GM12878 (cell line): ENCODE data around the gene GRIN2C. TPM values are rescaled to one million over a fixed set of nuclear protein-coding genes. Genes with fewer than 3 reads are reported as not detected.

Source experiments
- ATAC-seq: fragments of 200-7000 bp; cut with Tn5 transposase; 3 replicates; pipeline ENCODE4 v1.9.1; 2020; ENCODE audit warnings: mild to moderate bottlenecking, moderate library complexity
- BruUV-seq: library from RNA; stranded (reverse); fragments of 400-500 nt; replicated peaks from 2 replicates; lab custom pipeline; 2021; lab: Mats Ljungman, UMichigan
- CTCF ChIA-PET: fragments of 300-600 bp; sonication (Branson Sonifier 250); formaldehyde crosslinking; extraction: SDS; loops from one replicate; lab custom pipeline; 2021; ENCODE audit warnings: inconsistent platforms; lab: Yijun Ruan, JAX
- POLR2A ChIA-PET: fragments of 350-600 bp; formaldehyde crosslinking; extraction: SDS; loops from one replicate; lab custom pipeline; 2021; ENCODE audit warnings: inconsistent platforms; lab: Charles Lee
- RAD21 ChIA-PET: fragments of 300-600 bp; sonication (Branson Sonifier 250); formaldehyde crosslinking; loops from one replicate; lab custom pipeline; 2023; ENCODE audit warnings: antibody characterized with exemption; ENCODE audit not compliant: unreplicated experiment; lab: Charles Lee
- SMC1A ChIA-PET: fragments of 300-600 bp; sonication (Branson Sonifier 250); formaldehyde crosslinking; loops from one replicate; lab custom pipeline; 2023; ENCODE audit not compliant: unreplicated experiment, uncharacterized antibody; lab: Charles Lee
- DNase-seq: peaks from one replicate; pipeline ENCODE4 v3.0.0-alpha.2; 2011; ENCODE audit warnings: low read depth, low spot score
- FAIRE-seq: peaks from 3 replicates; lab custom pipeline; 2011; peaks lifted over from hg19 to GRCh38; lab: Jason Lieb, UNC
- H2AFZ ChIP-seq: 2 replicates; pipeline ENCODE4 v1.6.0; 2011; ENCODE audit warnings: low read depth, low read length, control low read depth; ENCODE audit not compliant: control insufficient read depth
- H3K27ac ChIP-seq: 2 replicates; pipeline ENCODE4 v1.5.1; 2011; ENCODE audit warnings: control low read depth; ENCODE audit not compliant: control insufficient read depth, insufficient read depth
- H3K27me3 ChIP-seq, 2 experiments: replicated peaks in 1 of 2; 2 replicates each; pipeline versions ENCODE4 v1.6.0 to v1.6.1; 2011; ENCODE audit warnings: low read length in 1 of 2; ENCODE audit not compliant: control insufficient read depth in 2 of 2, insufficient read depth in 2 of 2
- H3K36me3 ChIP-seq, 2 experiments: 2 replicates each; pipeline ENCODE4 v1.5.1; 2011; ENCODE audit warnings: low read length in 1 of 2; ENCODE audit not compliant: control insufficient read depth in 2 of 2, insufficient read depth in 2 of 2
- H3K4me1 ChIP-seq: 2 replicates; pipeline ENCODE4 v1.6.1; 2011; ENCODE audit warnings: mild to moderate bottlenecking, low read length, moderate library complexity, mixed read lengths; ENCODE audit not compliant: control insufficient read depth, insufficient read depth
- H3K4me2 ChIP-seq: 2 replicates; pipeline ENCODE4 v1.6.0; 2011; ENCODE audit warnings: control low read depth; ENCODE audit not compliant: control insufficient read depth, insufficient read depth
- H3K4me3 ChIP-seq: fragments of 200-600 bp; sonication (generic); 2 replicates; pipeline ENCODE4 v1.5.1; 2016
- H3K79me2 ChIP-seq: 2 replicates; pipeline ENCODE4 v1.6.0; 2011; ENCODE audit warnings: low read length; ENCODE audit not compliant: control insufficient read depth, insufficient read depth
- H3K9ac ChIP-seq: 2 replicates; pipeline ENCODE4 v1.8.0; 2011; ENCODE audit warnings: low read length, control low read depth, mixed read lengths; ENCODE audit not compliant: control insufficient read depth, insufficient read depth
- H3K9me3 ChIP-seq: replicated peaks from 3 replicates; pipeline ENCODE4 v1.5.1; 2011; ENCODE audit warnings: mild to moderate bottlenecking, low read length; ENCODE audit not compliant: control insufficient read depth, insufficient read depth
- H4K20me1 ChIP-seq: 2 replicates; pipeline ENCODE4 v1.6.0; 2011; ENCODE audit not compliant: control insufficient read depth, insufficient read depth
- E4F1 ChIP-seq: fragments of 450-650 bp; IDR thresholded peaks from 2 replicates; pipeline ENCODE4 v1.6.1; 2018; ENCODE audit warnings: borderline replicate concordance, mild to moderate bottlenecking; ENCODE audit not compliant: partially characterized antibody
- EED ChIP-seq: sonication (generic); IDR thresholded peaks from 2 replicates; pipeline ENCODE4 v1.6.1; 2016; ENCODE audit warnings: antibody characterized with exemption, low read depth
- ESRRA ChIP-seq: IDR thresholded peaks from 2 replicates; pipeline ENCODE4 v1.6.1; 2012; ENCODE audit warnings: mild to moderate bottlenecking, low read length, improper control_type of control experiment
- EZH2 ChIP-seq: IDR thresholded peaks from 2 replicates; pipeline ENCODE4 v1.6.1; 2012; ENCODE audit warnings: low read depth, mild to moderate bottlenecking, control low read depth, inconsistent platforms, low read length, borderline replicate concordance; ENCODE audit not compliant: control insufficient read depth
- GATAD2B ChIP-seq: fragments of 450-650 bp; conservative IDR thresholded peaks from 2 replicates; pipeline ENCODE4 v1.6.1; 2017; ENCODE audit warnings: low read depth, mild to moderate bottlenecking, moderate library complexity
- KDM1A ChIP-seq: fragments of 200-600 bp; sonication (generic); IDR thresholded peaks from 2 replicates; pipeline ENCODE4 v1.6.1; 2016; ENCODE audit warnings: borderline replicate concordance
- LARP7 ChIP-seq: fragments of 450-650 bp; IDR thresholded peaks from 2 replicates; pipeline ENCODE4 v1.6.1; 2017; ENCODE audit warnings: mild to moderate bottlenecking
- NBN ChIP-seq: fragments of 450-650 bp; IDR thresholded peaks from 2 replicates; pipeline ENCODE4 v1.6.1; 2016
- NFXL1 ChIP-seq: fragments of 450-650 bp; IDR thresholded peaks from 2 replicates; pipeline ENCODE4 v1.6.1; 2017; ENCODE audit warnings: antibody characterized with exemption, mild to moderate bottlenecking, borderline replicate concordance
- NR2C1 ChIP-seq: fragments of 450-650 bp; IDR thresholded peaks from 2 replicates; pipeline ENCODE4 v1.6.1; 2017; ENCODE audit warnings: antibody characterized with exemption, mild to moderate bottlenecking, moderate library complexity
- NR2C2 ChIP-seq: IDR thresholded peaks from 2 replicates; pipeline ENCODE4 v1.6.1; 2011; ENCODE audit warnings: borderline replicate concordance, low read depth; ENCODE audit not compliant: control insufficient read depth, insufficient read length
- SIN3A ChIP-seq: IDR thresholded peaks from 2 replicates; pipeline ENCODE4 v1.6.1; 2012; ENCODE audit warnings: low read depth, low read length, improper control_type of control experiment
- YBX1 ChIP-seq: fragments of 450-650 bp; IDR thresholded peaks from 2 replicates; pipeline ENCODE4 v1.6.1; 2016; ENCODE audit warnings: antibody characterized with exemption
- ZNF217 ChIP-seq: fragments of 450-650 bp; IDR thresholded peaks from 2 replicates; pipeline ENCODE4 v1.6.1; 2017; ENCODE audit warnings: antibody characterized with exemption, mild to moderate bottlenecking
- ZNF384 ChIP-seq: IDR thresholded peaks from 2 replicates; pipeline ENCODE4 v1.6.1; 2012; ENCODE audit warnings: low read depth, mild to moderate bottlenecking, low read length, improper control_type of control experiment, borderline replicate concordance
- WGBS: methylation state at CpG from one replicate; pipeline ENCODE4 v1.1.6; 2016; ENCODE audit warnings: low lambda C conversion rate; ENCODE audit not compliant: insufficient replicate concordance, insufficient coverage; ENCODE audit errors: missing lambda C conversion rate; 5-methylcytosine and 5-hydroxymethylcytosine counted together
- in situ Hi-C: fragments of 300-500 bp; cut with MboI; formaldehyde crosslinking; loops from 9 replicates; pipeline ENCODE4 v1.14.3; 2018; ENCODE audit warnings: mixed read lengths
- intact Hi-C: fragments of 100-400 bp; cut with micrococcal nuclease; formaldehyde crosslinking; loops from one replicate; pipeline ENCODE4 v1.14.2; 2022; ENCODE audit not compliant: unreplicated experiment
- polyA plus RNA-seq, 11 experiments: library from polyadenylated mRNA; depleted of rRNA in 4 of 11; unstranded in 6 of 11; stranded (reverse) in 5 of 11; fragments of >200 nt; fragmentation: Nextera tagmentation in 4 of 11; fragmentation: Illumina TruSeq in 1 of 11; extraction: Ambion mirVana in 4 of 11; extraction: Trizol in 1 of 11; gene quantifications; 1 replicate in 1 of 11; 2 replicates in 10 of 11; pipeline versions ENCODE4 v1.2.1 to v1.2.3, GENCODE V29; 2011 to 2016; ENCODE audit warnings: inconsistent platforms in 2 of 11, missing spikeins in 2 of 11, low read depth in 1 of 11
- total RNA-seq, 4 experiments: library from RNA; depleted of rRNA in 3 of 4; stranded (reverse); fragments of >200 nt in 3 of 4; fragmentation: Illumina TruSeq in 1 of 4; extraction: Trizol in 1 of 4; gene quantifications; 2 replicates each; pipeline versions ENCODE4 v1.2.1 to v1.2.3, GENCODE V29; 2013 to 2021

GRIN2C gene
- total and polyA plus RNA-seq, 10 of the 15 experiments (the other 5 are each of a cell fraction or from before 2014, with no cell fraction given), result 0.01 to 0.20 (median 0.11) TPM; not detected in 2

GRCh38 chr17:74821655-74822334 is 37.9 kb downstream of the GRIN2C start:
- in situ Hi-C loops, result no loop called here
- BruUV-seq, result no TSS peak
- Histone ChIP-seq H2AFZ (no peak overlapping the region), H3K79me2 (no peaks in the 10 kb centered on the region), H4K20me1 (no peaks in the 10 kb centered on the region), H3K4me2 (no peak overlapping the region), H3K4me3 (no peak overlapping the region), H3K27ac (no peak overlapping the region), H3K9ac (no peak overlapping the region), H3K36me3 (peaks cover 0 to 3% of the 10 kb centered on the region in 2 experiments; a peak in 3 of 4 replicates), H3K27me3 (no peaks in the 10 kb centered on the region), H3K4me1 (no peaks in the 10 kb centered on the region), H3K9me3 (no peaks in the 10 kb centered on the region)
- TF ChIP-seq KDM1A (no peak), NR2C1 (no peak), EED (no peak), E4F1 (no peak), YBX1 (no peak), GATAD2B (no peak), SIN3A (no peak), LARP7 (no peak), ZNF384 (no peak), ESRRA (no peak), EZH2 (no peak), NBN (no peak), NR2C2 (no peak), NFXL1 (no peak), ZNF217 (no peak)
- 60% methylated on average over 13 of the region's 13 CpGs for WGBS
- DNase-seq (no peak), ATAC-seq (no peak), FAIRE-seq (no peak)
- ChIA-PET POLR2A (no interaction called here), RAD21 (no interaction called here), CTCF (no interaction called here), SMC1A (interaction anchor here (0.7 kb wide), 1 partner anchor 9 kb away, joined by 3 read pairs; no protein-coding TSS in a partner anchor)
- intact Hi-C loops, result no loop called here
